SK-N-SH treated with all-trans-retinoic acid at 6 μM for 48 hours (cell line): ENCODE measurements around the gene ACOD1.

Source experiments
- ARNTL ChIP-seq: fragments of 450-650 bp; formaldehyde crosslinking; IDR thresholded peaks from 2 replicates; pipeline ENCODE4 v1.5.0; 2020; ENCODE audit warnings: low read depth, mild to moderate bottlenecking, moderate library complexity, borderline replicate concordance
- BACH2 ChIP-seq: fragments of 250-450 bp; sonication (Bioruptor Pico); IDR thresholded peaks from 2 replicates; pipeline ENCODE4 v1.9.0; 2021; ENCODE audit warnings: mild to moderate bottlenecking, borderline replicate concordance
- PATZ1 ChIP-seq: fragments of 250-450 bp; sonication (Bioruptor Pico); IDR thresholded peaks from 2 replicates; pipeline ENCODE4 v1.8.0; 2020; ENCODE audit warnings: mild to moderate bottlenecking, moderate library complexity, borderline replicate concordance
- RARB ChIP-seq: fragments of 250-450 bp; sonication (Bioruptor Pico); IDR thresholded peaks from 2 replicates; pipeline ENCODE4 v1.8.0; 2021; ENCODE audit warnings: mild to moderate bottlenecking, moderate library complexity
- TOX ChIP-seq: fragments of 250-450 bp; sonication (Bioruptor Pico); IDR thresholded peaks from 2 replicates; pipeline ENCODE4 v1.8.0; 2021; ENCODE audit warnings: mild to moderate bottlenecking, moderate library complexity, borderline replicate concordance
- TSHZ2 ChIP-seq: fragments of 250-450 bp; sonication (Bioruptor Pico); IDR thresholded peaks from 2 replicates; pipeline ENCODE4 v1.5.0; 2020; ENCODE audit warnings: mild to moderate bottlenecking, moderate library complexity
- ZFP3 ChIP-seq: fragments of 250-450 bp; sonication (Bioruptor Pico); IDR thresholded peaks from 2 replicates; pipeline ENCODE4 v1.5.0; 2020; ENCODE audit warnings: mild to moderate bottlenecking, moderate library complexity
- ZFP30 ChIP-seq: fragments of 450-650 bp; formaldehyde crosslinking; IDR thresholded peaks from 2 replicates; pipeline ENCODE4 v1.5.0; 2022; ENCODE audit warnings: mild to moderate bottlenecking, moderate library complexity
- ZNF565 ChIP-seq: fragments of 450-650 bp; formaldehyde crosslinking; conservative IDR thresholded peaks from 2 replicates; pipeline ENCODE4 v1.5.0; 2020; ENCODE audit warnings: low read depth, mild to moderate bottlenecking, moderate library complexity
- ZNF8 ChIP-seq: fragments of 450-650 bp; formaldehyde crosslinking; IDR thresholded peaks from 2 replicates; pipeline ENCODE4 v1.5.0; 2020; ENCODE audit warnings: mild to moderate bottlenecking, moderate library complexity

- TF ChIP-seq ZNF565 = no peak
- no peak for TF ChIP-seq ZFP30 (CRISPR knock-in tag)
- no peak for TF ChIP-seq ARNTL
- TF ChIP-seq RARB (CRISPR knock-in tag) = no peak
- no peak for TF ChIP-seq ZNF8 (CRISPR knock-in tag)
- TF ChIP-seq TOX = no peak
- TF ChIP-seq TSHZ2 (CRISPR knock-in tag) = no peak
- TF ChIP-seq BACH2 (CRISPR knock-in tag) = no peak
- TF ChIP-seq PATZ1 = no peak
- no peak for TF ChIP-seq ZFP3
Measured at GRCh38 chr13:76980075-76980718, 31.9 kb downstream of the ACOD1 start.
